K562 (cell line): ENCODE results near the gene NLRP6. TPM values are rescaled to one million over a fixed set of nuclear protein-coding genes. Genes with fewer than 3 reads are reported as not detected.

Experiments used
- ATAC-seq: fragments of 200-7000 bp; cut with Tn5 transposase; 3 replicates; pipeline ENCODE4 v1.9.1; 2020; ENCODE audit warnings: moderate library complexity
- BruUV-seq: library from RNA; stranded (reverse); fragments of 400-500 nt; replicated peaks from 2 replicates; lab custom pipeline; 2021; lab: Mats Ljungman, UMichigan
- CTCF ChIA-PET: fragments of 300-600 bp; formaldehyde crosslinking; extraction: SDS; loops from one replicate; lab custom pipeline; 2021; ENCODE audit warnings: low intra/inter-chr PET ratio; lab: Yijun Ruan, JAX
- POLR2A ChIA-PET: fragments of 300-600, 350-650 bp; sonication (Branson Sonifier 250); formaldehyde crosslinking; extraction: SDS; loops from one replicate; lab custom pipeline; 2021; ENCODE audit warnings: antibody characterized with exemption, inconsistent platforms; lab: Yijun Ruan, JAX
- DNase-seq, 4 experiments: peaks; one replicate each; pipeline versions ENCODE4 v3.0.0 to v3.0.0-alpha.2; 2011 to 2018; ENCODE audit warnings: low spot score in 3 of 4, mixed read lengths in 3 of 4; ENCODE audit errors: extremely low read depth in 1 of 4
- FAIRE-seq: peaks from 2 replicates; lab custom pipeline; 2011; peaks lifted over from hg19 to GRCh38; lab: Jason Lieb, UNC
- H2AFZ ChIP-seq: 2 replicates; pipeline ENCODE4 v1.6.0; 2011; ENCODE audit warnings: low read depth, low read length, control low read depth, inconsistent platforms
- H3K27ac ChIP-seq: fragments of 200-600 bp; 3 replicates; pipeline ENCODE4 v1.8.0; 2011; ENCODE audit warnings: low read depth, mild to moderate bottlenecking, control low read depth, inconsistent platforms, low read length, moderate library complexity, mixed read lengths; ENCODE audit errors: extremely low read depth
- H3K27me3 ChIP-seq, 2 experiments: fragments of 300-600 bp in 1 of 2; 2 replicates in 1 of 2; 3 replicates in 1 of 2; pipeline versions ENCODE4 v1.6.0 to v1.8.0; 2011; ENCODE audit warnings: inconsistent platforms in 2 of 2, low read length in 2 of 2, mild to moderate bottlenecking in 1 of 2, mixed read lengths in 1 of 2, moderate library complexity in 1 of 2; ENCODE audit not compliant: control insufficient read depth in 2 of 2, insufficient read depth in 2 of 2
- H3K36me3 ChIP-seq: fragments of 300-600 bp; 3 replicates; pipeline ENCODE4 v1.8.0; 2011; ENCODE audit warnings: mild to moderate bottlenecking, low read length, inconsistent platforms; ENCODE audit not compliant: control insufficient read depth, insufficient read depth
- H3K4me1 ChIP-seq, 2 experiments: fragments of 200-600 bp in 1 of 2; replicated peaks in 1 of 2; 2 replicates in 1 of 2; 3 replicates in 1 of 2; pipeline versions ENCODE4 v1.5.1 to v1.8.0; 2011; ENCODE audit warnings: inconsistent platforms in 2 of 2, low read length in 2 of 2, mild to moderate bottlenecking in 1 of 2, mixed read lengths in 1 of 2, moderate library complexity in 1 of 2; ENCODE audit not compliant: control insufficient read depth in 2 of 2, insufficient read depth in 2 of 2
- H3K4me2 ChIP-seq: 2 replicates; pipeline ENCODE4 v1.6.1; 2011; ENCODE audit warnings: low read length, control low read depth, inconsistent platforms, mixed read lengths; ENCODE audit not compliant: insufficient read depth
- H3K4me3 ChIP-seq: fragments of 200-600 bp; sonication (generic), shearing (Covaris generic); 2 replicates; pipeline ENCODE4 v1.5.1; 2016; ENCODE audit warnings: control low read depth, inconsistent platforms
- H3K79me2 ChIP-seq: fragments of 200-600 bp; 3 replicates; pipeline ENCODE4 v1.8.0; 2011; ENCODE audit warnings: low read length, inconsistent platforms; ENCODE audit not compliant: control insufficient read depth, insufficient read depth
- H3K9ac ChIP-seq, 2 experiments: 2 replicates each; pipeline versions ENCODE4 v1.6.0 to v1.6.1; 2011; ENCODE audit warnings: low read depth in 2 of 2, low read length in 2 of 2, control low read depth in 1 of 2, inconsistent platforms in 1 of 2, mild to moderate bottlenecking in 1 of 2, mixed read lengths in 1 of 2; ENCODE audit not compliant: insufficient read depth in 1 of 2
- H3K9me1 ChIP-seq: one replicate; pipeline ENCODE4 v1.6.0; 2011; ENCODE audit warnings: inconsistent platforms, mild to moderate bottlenecking, low read length, moderate library complexity; ENCODE audit not compliant: control insufficient read depth, insufficient read depth
- H3K9me3 ChIP-seq: replicated peaks from 2 replicates; pipeline ENCODE4 v1.5.1; 2011; ENCODE audit warnings: low read depth, low read length, inconsistent platforms; ENCODE audit not compliant: control insufficient read depth, insufficient read depth
- H4K20me1 ChIP-seq: replicated peaks from 2 replicates; pipeline ENCODE4 v1.6.1; 2011; ENCODE audit warnings: low read length, inconsistent platforms, mixed read lengths; ENCODE audit not compliant: control insufficient read depth, insufficient read depth
- FOXJ2 ChIP-seq: fragments of 200-800 bp; sonication (Bioruptor generic); IDR thresholded peaks from 2 replicates; pipeline ENCODE4 v1.6.1; 2016; ENCODE audit warnings: missing genetic modification characterization, missing compliant biosample characterization
- HSF4 ChIP-seq: fragments of 250-450 bp; sonication (Bioruptor Pico); IDR thresholded peaks from 2 replicates; pipeline ENCODE4 v2.1.2; 2022; ENCODE audit warnings: mild to moderate bottlenecking, moderate library complexity, borderline replicate concordance
- ILF3 ChIP-seq: fragments of 450-650 bp; IDR thresholded peaks from 2 replicates; pipeline ENCODE4 v1.6.1; 2018; ENCODE audit warnings: antibody characterized with exemption, mild to moderate bottlenecking, moderate library complexity, borderline replicate concordance
- NFIX ChIP-seq: fragments of 250-450 bp; sonication (Bioruptor Pico); IDR thresholded peaks from 2 replicates; pipeline ENCODE4 v1.4.0; 2020; ENCODE audit warnings: low read depth, mild to moderate bottlenecking, moderate library complexity
- PCBP2 ChIP-seq: fragments of 200-400 bp; formaldehyde crosslinking; IDR thresholded peaks from 2 replicates; pipeline ENCODE4 v1.6.1; 2018; ENCODE audit warnings: low read length, low read depth, mild to moderate bottlenecking, moderate library complexity; ENCODE audit not compliant: poor library complexity, severe bottlenecking
- RCOR1 ChIP-seq, 2 experiments: IDR thresholded peaks; 2 replicates each; pipeline ENCODE4 v1.6.1; 2012; ENCODE audit warnings: low read depth in 2 of 2, low read length in 2 of 2, borderline replicate concordance in 1 of 2, improper control_type of control experiment in 1 of 2
- SMAD2 ChIP-seq: fragments of 150-350 bp; IDR thresholded peaks from 2 replicates; pipeline ENCODE4 v1.6.1; 2014; ENCODE audit warnings: low read depth, mild to moderate bottlenecking, low read length
- TEAD4 ChIP-seq, 2 experiments: sonication (generic) in 1 of 2; formaldehyde crosslinking in 1 of 2; IDR thresholded peaks; 2 replicates each; pipeline versions ENCODE4 v1.6.1 to v1.8.0; 2012 to 2022; ENCODE audit warnings: borderline replicate concordance in 1 of 2, inconsistent platforms in 1 of 2, low read length in 1 of 2, mild to moderate bottlenecking in 1 of 2, missing genetic modification reagents in 1 of 2
- ZFP1 ChIP-seq: fragments of 450-650 bp; formaldehyde crosslinking; IDR thresholded peaks from 2 replicates; pipeline ENCODE4 v1.4.0; 2020; ENCODE audit warnings: mild to moderate bottlenecking, mixed read lengths
- ZNF184 ChIP-seq: sonication (generic); formaldehyde crosslinking; IDR thresholded peaks from 2 replicates; pipeline ENCODE4 v1.5.0; 2020; ENCODE audit warnings: missing genetic modification reagents
- ZNF589 ChIP-seq: fragments of 200-800 bp; sonication (Bioruptor generic); IDR thresholded peaks from 2 replicates; pipeline ENCODE4 v1.6.1; 2016; ENCODE audit warnings: low read depth, missing genetic modification characterization, missing compliant biosample characterization
- WGBS: fragments of 100-300 bp; shearing (Covaris generic); methylation state at CpG from one replicate; pipeline ENCODE4 v1.1.6; 2016; ENCODE audit warnings: low coverage, mixed read lengths; ENCODE audit not compliant: insufficient coverage; ENCODE audit errors: missing lambda C conversion rate; 5-methylcytosine and 5-hydroxymethylcytosine counted together
- in situ Hi-C: fragments of 300-500 bp; cut with MboI; formaldehyde crosslinking; loops from 4 replicates; pipeline ENCODE4 v1.15.0; 2018; ENCODE audit warnings: inconsistent platforms, mixed read lengths
- intact Hi-C: fragments of 100-400 bp; cut with micrococcal nuclease; formaldehyde crosslinking; loops from 2 replicates; pipeline ENCODE4 v1.14.2; 2022
- polyA plus RNA-seq, 8 experiments: library from polyadenylated mRNA; depleted of rRNA in 4 of 8; stranded (reverse) in 5 of 8; unstranded in 3 of 8; fragments of >200 nt; fragmentation: Nextera tagmentation in 2 of 8; fragmentation: Illumina TruSeq in 1 of 8; extraction: Ambion mirVana in 2 of 8; extraction: Trizol in 1 of 8; gene quantifications; 2 replicates each; pipeline versions ENCODE4 v1.2.1 to v1.2.3, GENCODE V29; 2011 to 2014; ENCODE audit warnings: inconsistent platforms in 1 of 8, missing spikeins in 1 of 8
- total RNA-seq, 7 experiments: library from RNA; depleted of rRNA in 6 of 7; stranded (reverse); fragments of >200 nt in 6 of 7; fragmentation: Illumina TruSeq in 2 of 7; extraction: Trizol in 2 of 7; gene quantifications; 2 replicates each; pipeline versions ENCODE4 v1.2.1 to v1.2.3, GENCODE V29; 2011 to 2021; ENCODE audit warnings: low replicate concordance in 1 of 7
- TF ChIP-seq, protein P1 (sequence below): fragments of 450-650 bp; IDR thresholded peaks from 2 replicates; pipeline ENCODE4 v1.7.1; 2018; ENCODE audit warnings: mild to moderate bottlenecking, low read depth; ENCODE audit not compliant: partially characterized antibody
- TF ChIP-seq, protein P2 (sequence below), 2 experiments: fragments of 450-650 bp in 1 of 2; sonication (generic) in 1 of 2; formaldehyde crosslinking; conservative IDR thresholded peaks; 2 replicates each; pipeline versions ENCODE4 v1.4.0 to v1.8.1; 2020 to 2022; ENCODE audit warnings: mild to moderate bottlenecking in 1 of 2, missing genetic modification reagents in 1 of 2
- TF ChIP-seq, protein P3 (sequence below): fragments of 250-450 bp; sonication (Bioruptor Pico); IDR thresholded peaks from 2 replicates; pipeline ENCODE4 v1.8.0; 2022; ENCODE audit warnings: inconsistent platforms

NLRP6 gene
- total and polyA plus RNA-seq, 9 of the 15 experiments (the other 6 are each of a cell fraction or from before 2014, with no cell fraction given) = 0.03 to 0.18 (median 0.15) TPM; not detected in 5

DNA sequence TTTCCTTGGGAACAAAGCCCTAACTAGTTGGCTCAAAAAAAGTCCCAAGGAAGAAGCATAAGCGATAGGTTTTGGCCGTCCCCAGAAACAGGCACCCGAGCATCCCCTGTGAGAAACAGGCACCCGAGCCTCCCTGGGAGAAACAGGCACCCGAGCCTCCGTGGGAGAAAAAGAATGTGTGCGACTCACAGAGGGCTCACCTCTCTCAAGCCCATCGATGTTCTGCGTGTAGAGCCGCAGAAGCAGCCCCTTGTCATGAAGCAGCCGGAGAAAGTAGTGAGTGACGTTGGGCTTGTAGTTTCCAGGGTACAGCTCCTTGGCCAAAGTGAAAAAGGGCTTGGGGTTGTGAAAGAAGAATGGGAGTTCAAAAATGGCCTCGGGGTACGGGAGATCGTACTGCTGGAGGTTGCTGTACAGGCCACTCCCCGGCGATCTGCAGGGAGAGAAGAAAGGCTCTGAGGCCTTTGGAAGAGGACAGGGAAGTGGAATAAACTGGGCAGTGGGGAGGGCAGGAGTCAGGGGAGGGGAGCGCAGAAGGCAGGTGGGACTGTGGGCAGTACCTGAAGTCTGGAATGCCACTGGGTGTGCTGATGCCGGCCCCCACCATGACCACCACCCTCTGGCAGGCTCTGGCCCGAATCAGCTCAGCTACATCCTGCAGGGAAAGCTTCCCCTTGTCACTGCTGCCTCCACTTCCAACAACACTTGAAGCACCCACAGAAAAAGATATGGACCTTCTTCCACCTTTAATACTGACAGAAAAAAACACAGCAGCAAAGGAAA, 45.2 kb upstream of the NLRP6 start:
- TF ChIP-seq HSF4 (CRISPR knock-in tag) (no peak), TEAD4 (IDR thresholded peaks at IDR 0.05; ENCODE audit: low read length) (no peak), TEAD4 (CRISPR knock-in tag; IDR thresholded peaks at IDR 0.05; ENCODE audit: borderline replicate concordance) (no peak), RCOR1 (IDR thresholded peaks at IDR 0.05; ENCODE audit: borderline replicate concordance in 1 of 2, low read depth in 2 of 2, low read length in 2 of 2) (no peak), SMAD2 (no peak), PCBP2 (no peak), FOXJ2 (no peak), ZFP1 (CRISPR knock-in tag) (no peak), ZNF184 (CRISPR knock-in tag) (no peak), NFIX (CRISPR knock-in tag) (no peak), ZNF589 (no peak), ILF3 (no peak)
- TF ChIP-seq, protein P1, sequence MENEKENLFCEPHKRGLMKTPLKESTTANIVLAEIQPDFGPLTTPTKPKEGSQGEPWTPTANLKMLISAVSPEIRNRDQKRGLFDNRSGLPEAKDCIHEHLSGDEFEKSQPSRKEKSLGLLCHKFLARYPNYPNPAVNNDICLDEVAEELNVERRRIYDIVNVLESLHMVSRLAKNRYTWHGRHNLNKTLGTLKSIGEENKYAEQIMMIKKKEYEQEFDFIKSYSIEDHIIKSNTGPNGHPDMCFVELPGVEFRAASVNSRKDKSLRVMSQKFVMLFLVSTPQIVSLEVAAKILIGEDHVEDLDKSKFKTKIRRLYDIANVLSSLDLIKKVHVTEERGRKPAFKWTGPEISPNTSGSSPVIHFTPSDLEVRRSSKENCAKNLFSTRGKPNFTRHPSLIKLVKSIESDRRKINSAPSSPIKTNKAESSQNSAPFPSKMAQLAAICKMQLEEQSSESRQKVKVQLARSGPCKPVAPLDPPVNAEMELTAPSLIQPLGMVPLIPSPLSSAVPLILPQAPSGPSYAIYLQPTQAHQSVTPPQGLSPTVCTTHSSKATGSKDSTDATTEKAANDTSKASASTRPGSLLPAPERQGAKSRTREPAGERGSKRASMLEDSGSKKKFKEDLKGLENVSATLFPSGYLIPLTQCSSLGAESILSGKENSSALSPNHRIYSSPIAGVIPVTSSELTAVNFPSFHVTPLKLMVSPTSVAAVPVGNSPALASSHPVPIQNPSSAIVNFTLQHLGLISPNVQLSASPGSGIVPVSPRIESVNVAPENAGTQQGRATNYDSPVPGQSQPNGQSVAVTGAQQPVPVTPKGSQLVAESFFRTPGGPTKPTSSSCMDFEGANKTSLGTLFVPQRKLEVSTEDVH = no peak
- TF ChIP-seq, protein P2, sequence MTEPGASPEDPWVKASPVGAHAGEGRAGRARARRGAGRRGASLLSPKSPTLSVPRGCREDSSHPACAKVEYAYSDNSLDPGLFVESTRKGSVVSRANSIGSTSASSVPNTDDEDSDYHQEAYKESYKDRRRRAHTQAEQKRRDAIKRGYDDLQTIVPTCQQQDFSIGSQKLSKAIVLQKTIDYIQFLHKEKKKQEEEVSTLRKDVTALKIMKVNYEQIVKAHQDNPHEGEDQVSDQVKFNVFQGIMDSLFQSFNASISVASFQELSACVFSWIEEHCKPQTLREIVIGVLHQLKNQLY (CRISPR knock-in tag; conservative IDR thresholded peaks at IDR 0.05) = no peak
- TF ChIP-seq, protein P3, sequence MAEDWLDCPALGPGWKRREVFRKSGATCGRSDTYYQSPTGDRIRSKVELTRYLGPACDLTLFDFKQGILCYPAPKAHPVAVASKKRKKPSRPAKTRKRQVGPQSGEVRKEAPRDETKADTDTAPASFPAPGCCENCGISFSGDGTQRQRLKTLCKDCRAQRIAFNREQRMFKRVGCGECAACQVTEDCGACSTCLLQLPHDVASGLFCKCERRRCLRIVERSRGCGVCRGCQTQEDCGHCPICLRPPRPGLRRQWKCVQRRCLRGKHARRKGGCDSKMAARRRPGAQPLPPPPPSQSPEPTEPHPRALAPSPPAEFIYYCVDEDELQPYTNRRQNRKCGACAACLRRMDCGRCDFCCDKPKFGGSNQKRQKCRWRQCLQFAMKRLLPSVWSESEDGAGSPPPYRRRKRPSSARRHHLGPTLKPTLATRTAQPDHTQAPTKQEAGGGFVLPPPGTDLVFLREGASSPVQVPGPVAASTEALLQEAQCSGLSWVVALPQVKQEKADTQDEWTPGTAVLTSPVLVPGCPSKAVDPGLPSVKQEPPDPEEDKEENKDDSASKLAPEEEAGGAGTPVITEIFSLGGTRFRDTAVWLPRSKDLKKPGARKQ (CRISPR knock-in tag) = no peak
- TF ChIP-seq, all 486 proteins: peak for 0
- no TSS peak for BruUV-seq
- Histone ChIP-seq H3K9me3 (no peaks in the 10 kb centered on the region; the same call in 1 of the 2 replicates), H3K9ac (0 out of 4 replicates have a peak overlapping the region, but pooled peaks of 1 of the 2 experiments have one; percentile 38), H3K4me3 (no peak overlapping the region), H3K79me2 (peaks cover 26% of the 10 kb centered on the region), H3K27me3 (no peaks in the 10 kb centered on the region), H2AFZ (no peak overlapping the region), H3K9me1 (no peaks in the 10 kb centered on the region), H4K20me1 (peaks cover 10% of the 10 kb centered on the region; the same call in 1 of the 2 replicates), H3K36me3 (peaks cover 10% of the 10 kb centered on the region; the same call in 2 of the 3 replicates), H3K4me2 (no peak overlapping the region), H3K27ac (no peak overlapping the region), H3K4me1 (peaks cover 10 to 19% of the 10 kb centered on the region in 2 experiments; a peak in 4 of 5 replicates)
- intact Hi-C loops (no loop called here), in situ Hi-C loops (no loop called here)
- no peak for DNase-seq
- 82% methylated on average over 14 of the region's 20 CpGs for WGBS
- CTCF ChIA-PET = no interaction called here
- POLR2A ChIA-PET = interaction anchor here (0.8 kb wide), 1 partner anchor 8 kb away, joined by 4 read pairs; no protein-coding TSS in a partner anchor
- FAIRE-seq = no peak
- ATAC-seq = no peak
